DND-41 (cell line): ENCODE data around the gene GSTM5.
"Not testable (repeated sequence)": the region's sequence is repeated elsewhere in the genome, so short reads cannot be mapped to it uniquely, and the experiment has no call there.

Source experiments
- ATAC-seq: fragments of 200-7000 bp; cut with Tn5 transposase; 3 replicates; pipeline ENCODE4 v1.9.1; 2021; ENCODE audit warnings: low read depth; ENCODE audit not compliant: insufficient read depth
- DNase-seq: peaks from one replicate; pipeline ENCODE4 v3.0.0-alpha.2; 2020
- H2AFZ ChIP-seq: 2 replicates; pipeline ENCODE4 v1.6.0; 2012; ENCODE audit warnings: low read depth, low read length
- H3K27ac ChIP-seq: 2 replicates; pipeline ENCODE4 v1.5.1; 2012; ENCODE audit warnings: low read length, inconsistent platforms
- H3K27me3 ChIP-seq: fragments of 200-600 bp; sonication (generic); 2 replicates; pipeline ENCODE4 v1.6.0; 2012; ENCODE audit warnings: low read length, mild to moderate bottlenecking, inconsistent platforms; ENCODE audit not compliant: insufficient read depth, poor library complexity
- H3K36me3 ChIP-seq: 2 replicates; pipeline ENCODE4 v1.5.1; 2012; ENCODE audit warnings: low read length, inconsistent platforms; ENCODE audit not compliant: insufficient read depth
- H3K4me1 ChIP-seq: 2 replicates; pipeline ENCODE4 v1.5.1; 2012; ENCODE audit warnings: mild to moderate bottlenecking, low read length; ENCODE audit not compliant: insufficient read depth
- H3K4me2 ChIP-seq: 2 replicates; pipeline ENCODE4 v1.6.0; 2012; ENCODE audit warnings: mild to moderate bottlenecking, moderate library complexity, low read length, inconsistent platforms; ENCODE audit not compliant: insufficient read depth
- H3K4me3 ChIP-seq, 2 experiments: fragments of 200-600 bp in 1 of 2; shearing (Covaris generic) in 1 of 2; 2 replicates each; pipeline ENCODE4 v1.5.1; 2012 to 2016; ENCODE audit warnings: inconsistent platforms in 2 of 2, low read length in 2 of 2, mild to moderate bottlenecking in 2 of 2, low read depth in 1 of 2, moderate library complexity in 1 of 2
- H3K79me2 ChIP-seq: 2 replicates; pipeline ENCODE4 v1.6.0; 2012; ENCODE audit warnings: low read length, inconsistent platforms; ENCODE audit not compliant: insufficient read depth
- H3K9ac ChIP-seq: 2 replicates; pipeline ENCODE4 v1.6.0; 2012; ENCODE audit warnings: low read depth, mild to moderate bottlenecking, inconsistent platforms, low read length, moderate library complexity
- H3K9me3 ChIP-seq: 2 replicates; pipeline ENCODE4 v1.5.1; 2012; ENCODE audit warnings: low read length, moderate library complexity, mild to moderate bottlenecking, inconsistent platforms; ENCODE audit not compliant: insufficient read depth, severe bottlenecking
- H4K20me1 ChIP-seq: 2 replicates; pipeline ENCODE4 v1.6.0; 2012; ENCODE audit warnings: low read length; ENCODE audit not compliant: insufficient read depth
- EZH2 ChIP-seq: IDR thresholded peaks from 3 replicates; pipeline ENCODE4 v1.6.1; 2012; ENCODE audit warnings: borderline replicate concordance, low read depth, mild to moderate bottlenecking, moderate library complexity, low read length, inconsistent platforms; ENCODE audit not compliant: severe bottlenecking
- TF ChIP-seq, protein P1 (sequence below): IDR thresholded peaks from 2 replicates; pipeline ENCODE4 v1.5.1; 2012; ENCODE audit warnings: borderline replicate concordance, low read length, moderate library complexity, mild to moderate bottlenecking; ENCODE audit not compliant: poor library complexity, severe bottlenecking; ENCODE audit errors: extremely low read depth

The GSTM5 gene

DNA sequence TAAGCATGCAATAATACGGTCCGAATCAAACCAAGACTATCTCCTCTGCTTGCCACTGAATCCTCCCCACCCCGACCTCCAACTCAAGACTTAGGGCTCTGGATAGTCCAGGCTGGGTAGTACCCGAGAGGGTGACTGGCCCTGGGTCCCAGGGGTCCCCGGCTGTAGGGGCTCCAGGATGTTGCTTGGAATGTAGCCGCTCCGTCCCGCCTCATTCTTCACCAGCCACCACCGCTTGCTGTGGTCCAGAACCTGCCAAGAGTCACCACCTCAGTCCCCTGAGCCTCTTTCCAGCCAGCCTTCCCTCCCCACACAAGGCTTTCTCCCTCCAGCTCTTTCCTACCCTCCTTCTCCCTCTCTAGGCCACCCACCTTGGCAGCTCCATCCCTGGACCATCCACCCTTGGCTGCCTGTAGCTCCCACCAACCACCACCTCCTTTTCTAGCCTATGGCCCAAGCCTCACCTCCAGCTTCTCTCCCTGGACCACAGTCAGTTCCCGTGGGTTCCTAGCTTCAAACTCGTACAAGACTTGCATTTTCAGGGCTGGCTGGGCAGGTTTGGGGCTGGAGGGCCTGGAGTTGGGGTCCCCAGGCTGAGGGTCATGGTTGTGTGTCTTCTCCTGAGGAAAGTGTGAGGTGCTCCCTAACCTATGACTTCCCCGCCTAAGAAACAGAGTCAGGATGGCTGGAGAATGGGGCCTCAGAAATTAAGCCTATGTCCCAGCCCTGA is 39.6 kb downstream of the GSTM5 start:
- H4K20me1 ChIP-seq: no peaks in the 10 kb centered on the region
- H3K27ac ChIP-seq: no peak overlapping the region
- DNase-seq (no peak), ATAC-seq (no peak)
- no peak overlapping the region for H3K4me3 ChIP-seq
- no peaks in the 10 kb centered on the region for H3K27me3 ChIP-seq
- no peaks in the 10 kb centered on the region for H3K4me1 ChIP-seq
- no peak overlapping the region for H3K9ac ChIP-seq
- no peak overlapping the region for H2AFZ ChIP-seq
- H3K79me2 ChIP-seq: no peaks in the 10 kb centered on the region
- H3K36me3 ChIP-seq: no peaks in the 10 kb centered on the region
- peaks cover 5% of the 10 kb centered on the region for H3K9me3 ChIP-seq
- no peak overlapping the region for H3K4me2 ChIP-seq
- TF ChIP-seq, protein P1, sequence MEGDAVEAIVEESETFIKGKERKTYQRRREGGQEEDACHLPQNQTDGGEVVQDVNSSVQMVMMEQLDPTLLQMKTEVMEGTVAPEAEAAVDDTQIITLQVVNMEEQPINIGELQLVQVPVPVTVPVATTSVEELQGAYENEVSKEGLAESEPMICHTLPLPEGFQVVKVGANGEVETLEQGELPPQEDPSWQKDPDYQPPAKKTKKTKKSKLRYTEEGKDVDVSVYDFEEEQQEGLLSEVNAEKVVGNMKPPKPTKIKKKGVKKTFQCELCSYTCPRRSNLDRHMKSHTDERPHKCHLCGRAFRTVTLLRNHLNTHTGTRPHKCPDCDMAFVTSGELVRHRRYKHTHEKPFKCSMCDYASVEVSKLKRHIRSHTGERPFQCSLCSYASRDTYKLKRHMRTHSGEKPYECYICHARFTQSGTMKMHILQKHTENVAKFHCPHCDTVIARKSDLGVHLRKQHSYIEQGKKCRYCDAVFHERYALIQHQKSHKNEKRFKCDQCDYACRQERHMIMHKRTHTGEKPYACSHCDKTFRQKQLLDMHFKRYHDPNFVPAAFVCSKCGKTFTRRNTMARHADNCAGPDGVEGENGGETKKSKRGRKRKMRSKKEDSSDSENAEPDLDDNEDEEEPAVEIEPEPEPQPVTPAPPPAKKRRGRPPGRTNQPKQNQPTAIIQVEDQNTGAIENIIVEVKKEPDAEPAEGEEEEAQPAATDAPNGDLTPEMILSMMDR: no peak
- TF ChIP-seq EZH2: no peak

DNA sequence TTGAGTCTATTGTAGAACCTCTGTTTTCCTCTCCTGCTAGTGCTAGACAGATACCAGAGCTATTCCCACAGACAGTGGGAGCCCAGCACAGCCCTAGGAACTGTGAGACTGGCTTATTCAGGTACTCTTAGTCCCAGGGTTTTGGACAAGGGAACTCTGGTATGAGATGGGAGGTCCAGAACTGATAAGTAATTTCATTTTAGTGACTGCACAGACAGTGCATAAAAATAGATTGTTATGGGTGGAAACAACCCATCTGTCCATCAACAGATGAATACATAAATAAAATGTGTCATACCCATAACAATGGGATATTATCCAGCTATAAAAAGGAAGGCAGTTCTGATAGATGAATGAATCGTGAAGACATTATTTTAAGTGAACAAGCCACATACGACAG is 42.7 kb downstream of the GSTM5 start:
- Histone ChIP-seq H3K36me3 (no peaks in the 10 kb centered on the region), H3K9me3 (no peaks in the 10 kb centered on the region), H4K20me1 (no peaks in the 10 kb centered on the region), H3K9ac (no peak overlapping the region), H3K79me2 (no peaks in the 10 kb centered on the region), H3K27me3 (no peaks in the 10 kb centered on the region), H3K27ac (no peak overlapping the region), H3K4me3 (no peak overlapping the region), H2AFZ (no peak overlapping the region), H3K4me1 (no peaks in the 10 kb centered on the region), H3K4me2 (no peak overlapping the region)
- no peak for DNase-seq
- no peak for TF ChIP-seq EZH2
- TF ChIP-seq, protein P1: no peak
- no peak for ATAC-seq

DNA sequence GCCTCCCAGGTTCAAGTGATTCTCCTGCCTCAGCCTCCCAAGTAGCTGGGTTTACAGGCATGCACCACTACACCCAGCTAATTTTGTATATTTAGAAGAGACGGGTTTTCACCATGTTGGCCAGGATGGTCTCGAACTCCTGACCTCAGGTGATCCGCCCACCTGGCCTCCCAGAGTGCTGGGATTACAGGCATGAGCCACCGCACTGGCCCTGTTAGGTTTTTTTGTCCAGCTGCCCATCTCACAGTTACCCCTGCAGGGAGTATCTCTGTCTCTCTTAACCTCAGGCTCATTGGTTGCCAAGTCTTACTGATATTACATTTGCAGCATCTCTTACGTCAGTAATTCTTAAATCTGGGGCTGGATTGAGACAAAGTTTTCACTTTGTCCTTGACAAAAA is 44.3 kb downstream of the GSTM5 start:
- not testable (repeated sequence) for H4K20me1 ChIP-seq, DNase-seq, H3K79me2 ChIP-seq, H3K9me3 ChIP-seq, H3K4me2 ChIP-seq, H3K4me3 ChIP-seq, H3K27ac ChIP-seq, H3K27me3 ChIP-seq, H3K4me1 ChIP-seq, H3K9ac ChIP-seq, H3K36me3 ChIP-seq, H2AFZ ChIP-seq, ATAC-seq

DNA sequence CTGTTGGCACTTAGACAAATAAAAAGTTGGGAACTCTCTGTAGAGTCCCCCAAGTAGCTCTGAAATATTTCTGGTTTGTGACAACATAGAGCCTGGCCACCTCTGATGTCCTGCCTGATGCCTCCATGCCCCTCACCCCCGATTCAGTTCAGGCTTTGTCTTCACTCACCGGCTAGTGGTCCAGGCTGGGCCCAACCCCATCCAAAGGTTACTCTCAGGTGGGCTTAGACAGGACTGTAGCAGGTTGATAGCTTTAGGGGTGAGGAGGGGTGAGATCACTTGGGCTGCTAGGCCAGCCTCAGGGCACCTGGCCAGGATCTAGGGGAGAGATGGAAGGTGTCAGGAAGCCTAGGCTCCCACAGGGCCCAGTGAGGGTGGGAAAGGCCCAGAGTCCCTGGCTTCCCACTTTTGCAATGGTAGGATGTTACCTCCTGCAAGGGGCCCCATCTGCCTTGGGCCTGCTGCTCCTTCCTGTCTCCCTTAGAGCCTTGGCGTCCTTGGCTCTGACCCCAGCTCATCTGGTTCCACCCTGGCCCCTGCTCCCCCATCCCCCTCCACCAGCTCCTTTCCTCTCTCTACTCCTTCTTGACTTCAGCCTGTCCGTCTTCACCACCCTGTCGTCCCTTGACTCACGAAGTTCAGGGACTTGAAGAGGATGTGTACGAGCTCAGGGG is 44.9 kb downstream of the GSTM5 start:
- no peak overlapping the region for H2AFZ ChIP-seq
- H3K4me1 ChIP-seq: no peaks in the 10 kb centered on the region
- H3K9me3 ChIP-seq: no peaks in the 10 kb centered on the region
- H3K4me3 ChIP-seq: no peak overlapping the region
- no peak overlapping the region for H3K4me2 ChIP-seq
- no peak overlapping the region for H3K9ac ChIP-seq
- TF ChIP-seq EZH2: no peak
- TF ChIP-seq, protein P1: no peak
- no peaks in the 10 kb centered on the region for H3K27me3 ChIP-seq
- no peaks in the 10 kb centered on the region for H3K36me3 ChIP-seq
- no peak overlapping the region for H3K27ac ChIP-seq
- ATAC-seq (no peak), DNase-seq (no peak)
- H4K20me1 ChIP-seq: no peaks in the 10 kb centered on the region
- H3K79me2 ChIP-seq: no peaks in the 10 kb centered on the region
